Natural killer cell (primary cell): ENCODE results near the gene BMERB1. TPM values are rescaled to one million over a fixed set of nuclear protein-coding genes. Genes with fewer than 3 reads are reported as not detected.

ENCODE experiments used
- ATAC-seq, 3 donors: fragments of 150-1000 bp in 2 of 3; fragments of 200-7000 bp in 1 of 3; cut with Tn5 transposase; 1 replicate in 1 of 3; 2 replicates in 2 of 3; pipeline ENCODE4 v1.10.0; 2021; ENCODE audit warnings: mild to moderate bottlenecking in 2 of 3, moderate library complexity in 2 of 3
- DNase-seq, 2 donors: peaks; one replicate each; pipeline versions ENCODE4 v3.0.0 to v3.0.0-alpha.2; 2013 to 2021; ENCODE audit warnings: mixed read lengths in 1 of 2
- H3K27ac ChIP-seq: one replicate; pipeline ENCODE4 v1.5.1; 2013; ENCODE audit warnings: mild to moderate bottlenecking, low read length
- H3K27me3 ChIP-seq: one replicate; pipeline ENCODE4 v1.6.1; 2013; ENCODE audit warnings: low read length; ENCODE audit not compliant: control insufficient read depth, insufficient read depth
- H3K36me3 ChIP-seq: one replicate; pipeline ENCODE4 v1.6.1; 2013; ENCODE audit warnings: low read length; ENCODE audit not compliant: control insufficient read depth, insufficient read depth
- H3K4me1 ChIP-seq: one replicate; pipeline ENCODE4 v1.6.1; 2013; ENCODE audit warnings: low read length; ENCODE audit not compliant: control insufficient read depth, insufficient read depth
- H3K4me3 ChIP-seq: one replicate; pipeline ENCODE4 v1.5.1; 2013; ENCODE audit warnings: low read length
- H3K9me3 ChIP-seq: one replicate; pipeline ENCODE4 v1.6.1; 2013; ENCODE audit warnings: low read length; ENCODE audit not compliant: control insufficient read depth, insufficient read depth
- H3K27ac Mint-ChIP-seq, 2 donors: one replicate each; pipeline ENCODE4 v1.8.0; 2022; ENCODE audit warnings: mild to moderate bottlenecking in 2 of 2, mixed read lengths in 2 of 2, moderate library complexity in 1 of 2
- H3K27me3 Mint-ChIP-seq, 2 donors: one replicate each; pipeline ENCODE4 v1.8.0; 2022; ENCODE audit warnings: low read depth in 2 of 2, mixed read lengths in 2 of 2
- H3K36me3 Mint-ChIP-seq: one replicate; pipeline ENCODE4 v1.8.0; 2022; ENCODE audit warnings: mixed read lengths
- H3K4me1 Mint-ChIP-seq, 2 donors: one replicate each; pipeline ENCODE4 v1.8.0; 2022; ENCODE audit warnings: mixed read lengths in 2 of 2
- H3K4me3 Mint-ChIP-seq: one replicate; pipeline ENCODE4 v1.8.0; 2022; ENCODE audit warnings: mild to moderate bottlenecking, moderate library complexity, mixed read lengths
- H3K9me3 Mint-ChIP-seq, 2 donors: one replicate each; pipeline ENCODE4 v1.8.0; 2022; ENCODE audit warnings: mixed read lengths in 2 of 2
- CTCF ChIP-seq: fragments of 200-600 bp; IDR thresholded peaks from one replicate; pipeline ENCODE4 v1.8.0; 2022; ENCODE audit warnings: antibody characterized with exemption
- whole genome bisulfite sequencing: methylation state at CpG from one replicate; pipeline ENCODE4 v1.1.7; 2013; ENCODE audit warnings: missing lambda C conversion rate; ENCODE audit not compliant: insufficient coverage; 5-methylcytosine and 5-hydroxymethylcytosine counted together
- intact Hi-C: fragments of 100-400 bp; cut with micrococcal nuclease; formaldehyde crosslinking; loops from one replicate; pipeline ENCODE4 v1.14.2; 2022
- total RNA-seq, 4 donors: library from RNA; stranded (reverse); fragments of 120-200 nt in 1 of 4; gene quantifications; one replicate each; pipeline versions ENCODE4 v1.2.3 to v1.2.4, GENCODE V29; 2013 to 2022

The BMERB1 gene
- total RNA-seq, 3 donors from 2014 or later (not counting 1 experiment from before 2014, with no cell fraction given): 3.7 to 6.7 (median 4.5) TPM

GRCh38 chr16:15530085-15530484 is 95.7 kb downstream of the BMERB1 start:
- Histone ChIP-seq H3K4me3 (no peak overlapping the region), H3K9me3 (no peaks in the 10 kb centered on the region), H3K36me3 (no peaks in the 10 kb centered on the region), H3K27me3 (no peaks in the 10 kb centered on the region), H3K27ac (no peak overlapping the region), H3K4me1 (no peaks in the 10 kb centered on the region)
- Mint-ChIP-seq H3K9me3 (no peaks in the 10 kb centered on the region), H3K27me3 (no peaks in the 10 kb centered on the region), H3K36me3 (no peaks in the 10 kb centered on the region), H3K4me3 (no peak overlapping the region), H3K4me1 (no peaks in the 10 kb centered on the region), H3K27ac (no peak overlapping the region)
- no peak for TF ChIP-seq CTCF
- intact Hi-C loops: no loop called here
- no peak for ATAC-seq
- 96% methylated on average over 5 of the region's 5 CpGs for WGBS
- DNase-seq: no peak

- 94% methylated on average over 6 of the region's 7 CpGs for WGBS
- Histone ChIP-seq H3K27me3 (no peaks in the 10 kb centered on the region), H3K36me3 (no peaks in the 10 kb centered on the region), H3K27ac (no peak overlapping the region), H3K4me3 (no peak overlapping the region), H3K9me3 (no peaks in the 10 kb centered on the region), H3K4me1 (no peaks in the 10 kb centered on the region)
- H3K27ac Mint-ChIP-seq: no peak overlapping the region
- no peak for TF ChIP-seq CTCF
- ATAC-seq: no peak
- intact Hi-C loops: no loop called here
- no peaks in the 10 kb centered on the region for H3K36me3 Mint-ChIP-seq
- H3K9me3 Mint-ChIP-seq: no peaks in the 10 kb centered on the region
- H3K4me3 Mint-ChIP-seq: no peak overlapping the region
- DNase-seq: no peak
- no peaks in the 10 kb centered on the region for H3K27me3 Mint-ChIP-seq
- H3K4me1 Mint-ChIP-seq: no peaks in the 10 kb centered on the region
Measured at GRCh38 chr16:15532825-15533224, 98.4 kb downstream of the BMERB1 start.

GRCh38 chr16:15533386-15533785 is 99.0 kb downstream of the BMERB1 start:
- H3K27me3 ChIP-seq: no peaks in the 10 kb centered on the region
- Mint-ChIP-seq H3K4me3 (no peak overlapping the region), H3K27ac (no peak overlapping the region), H3K36me3 (no peaks in the 10 kb centered on the region), H3K4me1 (no peaks in the 10 kb centered on the region), H3K27me3 (no peaks in the 10 kb centered on the region), H3K9me3 (no peaks in the 10 kb centered on the region)
- no peaks in the 10 kb centered on the region for H3K9me3 ChIP-seq
- WGBS: 84% methylated on average over 4 of the region's 4 CpGs
- H3K4me3 ChIP-seq: no peak overlapping the region
- TF ChIP-seq CTCF: no peak
- no peak for DNase-seq
- intact Hi-C loops: no loop called here
- ATAC-seq: no peak
- H3K27ac ChIP-seq: no peak overlapping the region
- no peaks in the 10 kb centered on the region for H3K36me3 ChIP-seq
- H3K4me1 ChIP-seq: no peaks in the 10 kb centered on the region

- H3K4me1 Mint-ChIP-seq: no peaks in the 10 kb centered on the region
- WGBS: 85% methylated on average over 4 of the region's 6 CpGs
Measured at GRCh38 chr16:15535772-15536171, 101.4 kb downstream of the BMERB1 start.

More at GRCh38 chr16:15535772-15536171, 101.4 kb downstream of the BMERB1 start:
- intact Hi-C loops: no loop called here
- DNase-seq (no peak), ATAC-seq (no peak)
- Mint-ChIP-seq H3K4me3 (no peak overlapping the region), H3K36me3 (no peaks in the 10 kb centered on the region), H3K27me3 (no peaks in the 10 kb centered on the region), H3K27ac (no peak overlapping the region), H3K9me3 (no peaks in the 10 kb centered on the region)
- Histone ChIP-seq H3K4me3 (no peak overlapping the region), H3K27ac (no peak overlapping the region), H3K27me3 (no peaks in the 10 kb centered on the region), H3K9me3 (no peaks in the 10 kb centered on the region), H3K4me1 (no peaks in the 10 kb centered on the region), H3K36me3 (no peaks in the 10 kb centered on the region)
- TF ChIP-seq CTCF: no peak
